Hepatocyte (in vitro differentiated cells): ENCODE results near the gene ADGRB3.

Experiments used
- EZH2 ChIP-seq: fragments of 200-600 bp; sonication (generic); IDR thresholded peaks from 2 replicates; pipeline ENCODE4 v1.6.1; 2016; ENCODE audit warnings: antibody characterized with exemption, mild to moderate bottlenecking, borderline replicate concordance
- EZH2phosphoT487 ChIP-seq: fragments of 200-600 bp; sonication (generic); IDR thresholded peaks from one replicate; pipeline ENCODE4 v1.6.1; 2018; ENCODE audit warnings: antibody characterized with exemption, mild to moderate bottlenecking, low read depth, moderate library complexity; ENCODE audit not compliant: unreplicated experiment, severe bottlenecking
- TF ChIP-seq, protein P1 (sequence below): fragments of 200-600 bp; sonication (generic); IDR thresholded peaks from 2 replicates; pipeline ENCODE4 v1.5.1; 2016; ENCODE audit warnings: antibody characterized with exemption, mild to moderate bottlenecking; ENCODE audit not compliant: poor library complexity

DNA sequence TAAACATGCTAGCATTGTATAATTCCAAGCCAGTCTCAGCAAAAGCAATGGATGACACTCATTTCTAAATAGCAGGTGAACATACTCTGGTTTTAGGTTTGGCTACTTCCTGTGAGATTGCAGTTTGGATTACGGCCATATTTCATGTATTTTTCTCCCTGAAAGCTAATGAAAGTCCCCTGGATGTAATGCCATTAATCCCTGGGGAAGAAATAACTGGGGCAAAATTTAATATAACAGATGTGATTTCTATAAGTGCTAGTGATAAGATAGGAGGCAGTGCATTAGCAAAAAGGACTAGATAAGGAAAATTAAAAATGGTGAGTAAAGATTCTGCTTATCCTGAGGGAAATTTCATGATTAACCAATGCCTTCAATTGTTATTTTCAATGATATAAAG, 238.2 kb downstream of the ADGRB3 start:
- no peak for TF ChIP-seq EZH2
- TF ChIP-seq, protein P1, sequence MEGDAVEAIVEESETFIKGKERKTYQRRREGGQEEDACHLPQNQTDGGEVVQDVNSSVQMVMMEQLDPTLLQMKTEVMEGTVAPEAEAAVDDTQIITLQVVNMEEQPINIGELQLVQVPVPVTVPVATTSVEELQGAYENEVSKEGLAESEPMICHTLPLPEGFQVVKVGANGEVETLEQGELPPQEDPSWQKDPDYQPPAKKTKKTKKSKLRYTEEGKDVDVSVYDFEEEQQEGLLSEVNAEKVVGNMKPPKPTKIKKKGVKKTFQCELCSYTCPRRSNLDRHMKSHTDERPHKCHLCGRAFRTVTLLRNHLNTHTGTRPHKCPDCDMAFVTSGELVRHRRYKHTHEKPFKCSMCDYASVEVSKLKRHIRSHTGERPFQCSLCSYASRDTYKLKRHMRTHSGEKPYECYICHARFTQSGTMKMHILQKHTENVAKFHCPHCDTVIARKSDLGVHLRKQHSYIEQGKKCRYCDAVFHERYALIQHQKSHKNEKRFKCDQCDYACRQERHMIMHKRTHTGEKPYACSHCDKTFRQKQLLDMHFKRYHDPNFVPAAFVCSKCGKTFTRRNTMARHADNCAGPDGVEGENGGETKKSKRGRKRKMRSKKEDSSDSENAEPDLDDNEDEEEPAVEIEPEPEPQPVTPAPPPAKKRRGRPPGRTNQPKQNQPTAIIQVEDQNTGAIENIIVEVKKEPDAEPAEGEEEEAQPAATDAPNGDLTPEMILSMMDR: no peak
- TF ChIP-seq EZH2phosphoT487: no peak
